Vagina (tissue), 2 donors: Measurements from ENCODE around the gene PHACTR3. TPM values are rescaled to one million over a fixed set of nuclear protein-coding genes. Genes with fewer than 3 reads are reported as not detected.

Source experiments
- DNase-seq, 2 donors: peaks; one replicate each; pipeline ENCODE4 v3.0.0-alpha.2; 2017; ENCODE audit errors: extremely low spot score in 2 of 2
- H3K27ac ChIP-seq: fragments of 200-600 bp; sonication (generic); one replicate; pipeline ENCODE4 v1.5.1; 2019
- H3K27me3 ChIP-seq: fragments of 200-600 bp; sonication (generic); one replicate; pipeline ENCODE4 v1.5.1; 2019
- H3K36me3 ChIP-seq, 2 donors: fragments of 200-600 bp; sonication (generic); one replicate each; pipeline ENCODE4 v1.5.1; 2017 to 2019
- H3K4me1 ChIP-seq: fragments of 200-600 bp; sonication (generic); one replicate; pipeline ENCODE4 v1.5.1; 2019
- H3K4me3 ChIP-seq, 2 donors: fragments of 200-600 bp; sonication (generic); 1 replicate in 1 of 2; 2 replicates in 1 of 2; pipeline ENCODE4 v1.5.1; 2016 to 2019
- H3K9me3 ChIP-seq: fragments of 200-600 bp; sonication (generic); one replicate; pipeline ENCODE4 v1.5.1; 2019
- CTCF ChIP-seq, 3 experiments: fragments of 450-650 bp in 2 of 3; fragments of 200-600 bp in 1 of 3; sonication (generic) in 1 of 3; IDR thresholded peaks; one replicate each; pipeline ENCODE4 v1.5.1; 2017 to 2019; ENCODE audit warnings: antibody characterized with exemption in 3 of 3, mild to moderate bottlenecking in 2 of 3, moderate library complexity in 2 of 3
- POLR2A ChIP-seq, 2 donors: fragments of 450-650 bp; IDR thresholded peaks; one replicate each; pipeline ENCODE4 v1.6.1; 2017; ENCODE audit warnings: antibody characterized with exemption in 2 of 2, mild to moderate bottlenecking in 2 of 2, moderate library complexity in 2 of 2
- POLR2AphosphoS5 ChIP-seq, 2 donors: sonication (generic); formaldehyde crosslinking; IDR thresholded peaks; one replicate each; pipeline ENCODE4 v1.9.0; 2017; ENCODE audit warnings: antibody characterized with exemption in 2 of 2, mild to moderate bottlenecking in 2 of 2, low read depth in 1 of 2; ENCODE audit not compliant: insufficient read depth in 1 of 2
- intact Hi-C: fragments of 100-400 bp; cut with DNase I; formaldehyde crosslinking; loops from one replicate; pipeline ENCODE4 v1.15.1; 2023
- total RNA-seq: library from RNA; depleted of rRNA; stranded (reverse); fragments of >200 nt; gene quantifications from one replicate; pipeline ENCODE4 v1.2.3, GENCODE V29; 2016

PHACTR3 gene
- total RNA-seq, 1 donor from 2014 or later: 8.3 TPM

- Histone ChIP-seq H3K27me3 (no peaks in the 10 kb centered on the region), H3K9me3 (peaks cover 8% of the 10 kb centered on the region), H3K27ac (no peak overlapping the region), H3K36me3 (no peaks in the 10 kb centered on the region), H3K4me3 (no peak overlapping the region), H3K4me1 (no peaks in the 10 kb centered on the region)
- DNase-seq: peak in 1 of 2 donors; percentile 1
- TF ChIP-seq CTCF (IDR thresholded peaks at IDR 0.05): no peak
- no peak for TF ChIP-seq POLR2AphosphoS5 (IDR thresholded peaks at IDR 0.05; ENCODE audit: insufficient read depth in 1 of 2, low read depth in 1 of 2)
- TF ChIP-seq POLR2A (IDR thresholded peaks at IDR 0.05): no peak
- intact Hi-C loops: no loop called here
Measured at GRCh38 chr20:59804347-59804746, 200.0 kb downstream of the PHACTR3 start.

GRCh38 chr20:59804871-59805665 lies 200.7 kb downstream of the PHACTR3 start:
- intact Hi-C loops: no loop called here
- no peak for TF ChIP-seq POLR2AphosphoS5 (IDR thresholded peaks at IDR 0.05; ENCODE audit: insufficient read depth in 1 of 2, low read depth in 1 of 2)
- TF ChIP-seq CTCF (IDR thresholded peaks at IDR 0.05): no peak
- TF ChIP-seq POLR2A (IDR thresholded peaks at IDR 0.05): no peak
- Histone ChIP-seq H3K27me3 (no peaks in the 10 kb centered on the region), H3K9me3 (peaks cover 8% of the 10 kb centered on the region), H3K4me1 (no peaks in the 10 kb centered on the region), H3K4me3 (no peak overlapping the region), H3K36me3 (no peaks in the 10 kb centered on the region), H3K27ac (no peak overlapping the region)
- DNase-seq: peak in 1 of 2 donors; percentile 42

- TF ChIP-seq CTCF (IDR thresholded peaks at IDR 0.05) (no peak), POLR2AphosphoS5 (IDR thresholded peaks at IDR 0.05; ENCODE audit: insufficient read depth in 1 of 2, low read depth in 1 of 2) (no peak), POLR2A (IDR thresholded peaks at IDR 0.05) (no peak)
- Histone ChIP-seq H3K4me3 (no peak overlapping the region), H3K9me3 (no peaks in the 10 kb centered on the region), H3K4me1 (no peaks in the 10 kb centered on the region), H3K27me3 (no peaks in the 10 kb centered on the region), H3K27ac (no peak overlapping the region), H3K36me3 (no peaks in the 10 kb centered on the region)
- intact Hi-C loops: no loop called here
- DNase-seq: peak; percentile 58 to 72
Measured at GRCh38 chr20:59805786-59806577, 201.6 kb downstream of the PHACTR3 start.

- Histone ChIP-seq H3K36me3 (no peaks in the 10 kb centered on the region), H3K4me1 (no peaks in the 10 kb centered on the region), H3K27ac (no peak overlapping the region), H3K4me3 (no peak overlapping the region), H3K27me3 (no peaks in the 10 kb centered on the region), H3K9me3 (no peaks in the 10 kb centered on the region)
- intact Hi-C loops: no loop called here
- DNase-seq: peak in 1 of 2 donors; percentile 22
- TF ChIP-seq CTCF (IDR thresholded peaks at IDR 0.05): no peak
- TF ChIP-seq POLR2A (IDR thresholded peaks at IDR 0.05): no peak
- TF ChIP-seq POLR2AphosphoS5 (IDR thresholded peaks at IDR 0.05; ENCODE audit: insufficient read depth in 1 of 2, low read depth in 1 of 2): no peak
Measured at GRCh38 chr20:59806578-59806975, 202.2 kb downstream of the PHACTR3 start.
